ENCODE data around the gene CAST.

The CAST gene

DNA sequence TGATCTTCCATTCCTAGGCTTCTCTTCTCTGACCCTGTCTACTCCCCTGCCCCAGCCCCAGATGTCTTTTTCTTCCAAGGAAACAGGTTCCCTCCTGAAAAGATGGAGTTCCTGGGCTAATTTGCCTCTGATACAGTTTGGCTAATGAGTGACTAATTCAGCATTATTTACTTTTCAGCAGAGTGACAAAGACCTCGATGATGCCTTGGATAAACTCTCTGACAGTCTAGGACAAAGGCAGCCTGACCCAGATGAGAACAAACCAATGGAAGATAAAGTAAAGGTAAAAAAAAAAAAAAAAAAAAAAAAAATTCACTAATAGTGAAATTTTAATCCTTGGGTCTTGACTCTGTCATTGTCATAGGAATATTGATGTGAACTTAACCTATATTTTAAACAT, 102.9 kb downstream of the CAST start:
- H3K4me1 Mint-ChIP-seq, result peaks cover 18% of the 10 kb centered on the region
- TF ChIP-seq, protein P1, sequence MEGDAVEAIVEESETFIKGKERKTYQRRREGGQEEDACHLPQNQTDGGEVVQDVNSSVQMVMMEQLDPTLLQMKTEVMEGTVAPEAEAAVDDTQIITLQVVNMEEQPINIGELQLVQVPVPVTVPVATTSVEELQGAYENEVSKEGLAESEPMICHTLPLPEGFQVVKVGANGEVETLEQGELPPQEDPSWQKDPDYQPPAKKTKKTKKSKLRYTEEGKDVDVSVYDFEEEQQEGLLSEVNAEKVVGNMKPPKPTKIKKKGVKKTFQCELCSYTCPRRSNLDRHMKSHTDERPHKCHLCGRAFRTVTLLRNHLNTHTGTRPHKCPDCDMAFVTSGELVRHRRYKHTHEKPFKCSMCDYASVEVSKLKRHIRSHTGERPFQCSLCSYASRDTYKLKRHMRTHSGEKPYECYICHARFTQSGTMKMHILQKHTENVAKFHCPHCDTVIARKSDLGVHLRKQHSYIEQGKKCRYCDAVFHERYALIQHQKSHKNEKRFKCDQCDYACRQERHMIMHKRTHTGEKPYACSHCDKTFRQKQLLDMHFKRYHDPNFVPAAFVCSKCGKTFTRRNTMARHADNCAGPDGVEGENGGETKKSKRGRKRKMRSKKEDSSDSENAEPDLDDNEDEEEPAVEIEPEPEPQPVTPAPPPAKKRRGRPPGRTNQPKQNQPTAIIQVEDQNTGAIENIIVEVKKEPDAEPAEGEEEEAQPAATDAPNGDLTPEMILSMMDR (IDR thresholded peaks at IDR 0.05), result no peak
- H3K9me3 Mint-ChIP-seq, result no peaks in the 10 kb centered on the region
- no peaks in the 10 kb centered on the region for H3K27me3 Mint-ChIP-seq (ENCODE audit: low read depth, poor library complexity)
- no peak overlapping the region for H3K27ac Mint-ChIP-seq
- H3K4me3 Mint-ChIP-seq, result no peak overlapping the region
- peaks cover 36% of the 10 kb centered on the region for H3K36me3 Mint-ChIP-seq (ENCODE audit: low read depth)
- DNase-seq, result no peak

DNA sequence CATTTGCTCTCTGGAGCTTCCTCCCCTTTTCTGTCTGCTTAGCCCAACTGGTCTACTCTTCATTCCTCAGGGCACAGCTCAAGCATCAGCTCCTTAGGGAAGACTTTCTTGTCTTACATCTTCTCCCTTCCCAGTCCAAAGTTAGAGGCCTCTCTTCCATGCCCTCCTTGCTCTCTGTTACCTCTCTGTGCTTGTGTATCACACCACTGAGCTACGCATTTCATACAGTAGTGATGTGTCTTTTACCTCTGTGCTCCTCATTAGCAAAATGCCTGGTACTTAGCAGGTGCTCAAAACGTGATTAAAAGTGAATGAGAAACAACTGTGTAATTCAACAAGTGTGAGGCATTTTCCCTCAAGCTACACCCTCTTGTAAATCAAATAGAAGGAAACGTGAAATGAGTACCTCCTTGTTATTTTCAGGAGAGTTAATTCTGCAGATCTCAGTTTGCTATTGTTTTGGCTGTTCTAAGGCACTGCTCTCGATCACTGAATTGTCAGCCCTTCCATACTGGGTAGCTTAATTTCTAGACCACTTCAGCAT, 106.6 kb downstream of the CAST start:
- Mint-ChIP-seq H3K4me1 (peaks cover 18% of the 10 kb centered on the region), H3K27me3 (ENCODE audit: low read depth, poor library complexity) (no peaks in the 10 kb centered on the region), H3K36me3 (ENCODE audit: low read depth) (peaks cover 39% of the 10 kb centered on the region), H3K4me3 (no peak overlapping the region), H3K9me3 (no peaks in the 10 kb centered on the region), H3K27ac (no peak overlapping the region)
- TF ChIP-seq, protein P1 (IDR thresholded peaks at IDR 0.05), result no peak
- DNase-seq, result no peak

DNA sequence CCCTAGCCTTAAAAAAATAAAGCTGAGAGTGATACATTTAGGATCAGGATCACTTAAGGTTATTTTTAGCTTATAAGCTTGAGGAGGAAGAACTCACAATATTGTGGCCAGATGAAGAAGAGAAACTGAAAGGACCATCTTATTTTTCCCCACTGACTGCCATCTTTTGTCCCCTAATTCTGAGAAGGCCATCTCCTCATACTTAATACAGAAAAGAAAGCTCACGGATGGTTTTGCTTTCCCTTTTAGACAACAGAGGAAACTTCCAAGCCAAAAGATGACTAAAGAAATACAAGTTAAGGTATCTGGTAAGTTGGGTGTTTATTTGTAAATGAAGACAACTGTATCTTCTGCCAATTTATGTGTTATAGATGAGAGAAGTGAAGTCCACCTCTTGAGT, 109.2 kb downstream of the CAST start:
- no peaks in the 10 kb centered on the region for H3K9me3 Mint-ChIP-seq
- no peaks in the 10 kb centered on the region for H3K27me3 Mint-ChIP-seq (ENCODE audit: low read depth, poor library complexity)
- no peak for DNase-seq
- no peak overlapping the region for H3K27ac Mint-ChIP-seq
- no peak overlapping the region for H3K4me3 Mint-ChIP-seq
- TF ChIP-seq, protein P1 (IDR thresholded peaks at IDR 0.05), result no peak
- H3K36me3 Mint-ChIP-seq (ENCODE audit: low read depth), result peaks cover 46% of the 10 kb centered on the region
- H3K4me1 Mint-ChIP-seq, result peaks cover 7% of the 10 kb centered on the region

DNA sequence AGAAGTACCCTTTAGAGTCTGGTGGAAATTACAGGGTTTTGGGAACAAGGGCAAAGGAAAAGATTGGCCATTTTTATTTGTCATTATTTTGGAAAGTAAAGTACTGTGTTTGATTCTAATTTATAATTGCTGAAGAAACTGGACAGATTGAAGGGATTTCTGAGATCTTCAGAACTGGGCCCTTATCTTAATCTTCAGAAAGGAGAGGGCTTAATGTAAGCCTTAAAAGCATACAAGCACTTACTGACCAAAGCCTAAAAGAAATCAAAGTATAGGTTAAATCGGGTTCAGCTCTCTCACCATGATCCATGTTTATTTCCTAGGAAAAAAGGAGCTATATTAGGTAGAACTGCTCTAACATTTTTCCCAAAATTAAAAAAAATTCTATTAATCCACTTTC, 109.9 kb downstream of the CAST start:
- Mint-ChIP-seq H3K4me3 (no peak overlapping the region), H3K36me3 (ENCODE audit: low read depth) (peaks cover 49% of the 10 kb centered on the region), H3K4me1 (no peaks in the 10 kb centered on the region), H3K27ac (no peak overlapping the region), H3K9me3 (no peaks in the 10 kb centered on the region), H3K27me3 (ENCODE audit: low read depth, poor library complexity) (no peaks in the 10 kb centered on the region)
- DNase-seq, result no peak
- TF ChIP-seq, protein P1 (IDR thresholded peaks at IDR 0.05), result no peak

DNA sequence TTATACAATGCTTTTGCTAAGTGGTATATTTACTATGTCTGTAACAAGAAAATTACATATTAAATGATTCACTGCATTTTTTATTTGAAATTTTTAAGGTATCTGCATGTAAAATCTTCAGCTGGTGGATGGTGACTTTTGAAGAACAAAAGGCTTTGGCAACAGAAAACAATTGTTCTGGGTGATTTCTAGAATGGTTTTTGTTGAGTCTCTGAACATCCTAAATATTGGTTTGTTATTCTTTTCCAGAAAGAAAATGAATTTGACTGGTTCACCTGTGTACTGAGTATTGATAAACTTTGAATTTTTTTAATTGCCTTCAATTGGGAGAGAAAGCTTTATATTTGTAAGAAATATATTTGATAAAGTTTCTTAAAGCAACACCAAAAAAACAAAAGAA, 110.4 kb downstream of the CAST start:
- Mint-ChIP-seq H3K4me1 (no peaks in the 10 kb centered on the region), H3K9me3 (no peaks in the 10 kb centered on the region), H3K27me3 (ENCODE audit: low read depth, poor library complexity) (no peaks in the 10 kb centered on the region), H3K4me3 (no peak overlapping the region), H3K36me3 (ENCODE audit: low read depth) (peaks cover 52% of the 10 kb centered on the region), H3K27ac (no peak overlapping the region)
- TF ChIP-seq, protein P1 (IDR thresholded peaks at IDR 0.05), result no peak
- DNase-seq, result no peak

DNA sequence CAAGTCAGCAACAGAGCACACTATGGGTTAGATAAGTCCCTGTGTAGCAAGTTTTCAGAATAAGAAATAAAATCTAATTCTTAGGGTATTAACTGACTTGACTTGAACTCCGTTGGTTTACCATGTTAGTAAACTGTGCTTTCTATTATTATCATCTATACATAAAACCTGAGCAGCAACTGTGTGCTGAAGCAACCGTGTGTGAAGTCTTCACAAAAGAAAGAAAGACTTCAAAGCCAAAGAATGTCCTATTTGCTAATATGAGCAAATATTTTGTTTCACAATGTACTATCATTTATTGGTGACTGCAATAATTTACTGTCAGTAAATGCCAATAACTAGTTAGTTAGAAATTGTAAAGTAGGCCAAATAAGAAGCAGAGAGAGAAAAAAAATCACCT, 112.9 kb downstream of the CAST start:
- no peaks in the 10 kb centered on the region for H3K27me3 Mint-ChIP-seq (ENCODE audit: low read depth, poor library complexity)

More for the DNA sequence above, 112.9 kb downstream of the CAST start:
- no peak for DNase-seq
- Mint-ChIP-seq H3K36me3 (ENCODE audit: low read depth) (peaks cover 48% of the 10 kb centered on the region), H3K4me1 (no peaks in the 10 kb centered on the region), H3K9me3 (no peaks in the 10 kb centered on the region), H3K4me3 (no peak overlapping the region), H3K27ac (no peak overlapping the region)
- TF ChIP-seq, protein P1 (IDR thresholded peaks at IDR 0.05), result no peak
